ENCODE data around the gene CDKN2B-AS1.

The CDKN2B-AS1 gene

GRCh38 chr9:22097707-22098106 is 103.1 kb downstream of the CDKN2B-AS1 start:
- no peak for DNase-seq

DNA sequence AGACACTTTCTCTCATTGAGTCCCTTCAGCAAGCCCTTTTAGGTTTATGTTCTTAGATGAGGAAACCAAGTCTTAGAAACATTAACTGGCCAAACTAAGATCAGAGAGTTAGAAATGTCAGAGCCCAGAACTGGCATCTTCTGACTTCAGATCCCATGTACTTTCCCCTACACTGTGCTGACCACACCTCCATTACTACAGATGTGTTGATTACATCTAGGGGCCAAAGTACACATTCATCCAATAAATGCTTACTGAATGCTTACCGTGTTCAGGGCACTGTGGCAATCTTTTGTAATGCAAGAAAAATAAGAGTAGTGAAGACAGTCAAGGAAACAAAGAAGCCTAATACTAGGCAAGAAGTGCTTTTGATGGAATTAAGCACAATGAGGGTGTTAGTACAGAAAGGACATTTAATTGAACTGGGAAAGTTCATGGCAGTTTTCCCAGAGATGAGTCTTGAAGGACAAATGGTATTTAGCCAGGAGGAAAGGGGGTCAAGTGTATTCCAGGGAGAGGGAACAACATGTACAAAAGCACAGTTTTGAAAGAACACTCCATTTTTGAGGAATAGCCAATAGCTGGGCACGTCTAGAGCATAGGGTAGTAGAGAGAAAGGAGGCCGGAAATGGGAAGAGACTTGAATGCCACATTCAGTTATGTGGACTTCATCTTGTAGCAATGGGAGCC is 104.2 kb downstream of the CDKN2B-AS1 start:
- DNase-seq, result no peak

- DNase-seq, result no peak
Observed at GRCh38 chr9:22100626-22101025, 106.0 kb downstream of the CDKN2B-AS1 start.

- no peak for DNase-seq
Observed at GRCh38 chr9:22102146-22103053, 107.8 kb downstream of the CDKN2B-AS1 start.

GRCh38 chr9:22103685-22104575 is 109.3 kb downstream of the CDKN2B-AS1 start:
- no peak for DNase-seq

- no peak for DNase-seq
Observed at GRCh38 chr9:22105005-22105722, 110.6 kb downstream of the CDKN2B-AS1 start.

DNA sequence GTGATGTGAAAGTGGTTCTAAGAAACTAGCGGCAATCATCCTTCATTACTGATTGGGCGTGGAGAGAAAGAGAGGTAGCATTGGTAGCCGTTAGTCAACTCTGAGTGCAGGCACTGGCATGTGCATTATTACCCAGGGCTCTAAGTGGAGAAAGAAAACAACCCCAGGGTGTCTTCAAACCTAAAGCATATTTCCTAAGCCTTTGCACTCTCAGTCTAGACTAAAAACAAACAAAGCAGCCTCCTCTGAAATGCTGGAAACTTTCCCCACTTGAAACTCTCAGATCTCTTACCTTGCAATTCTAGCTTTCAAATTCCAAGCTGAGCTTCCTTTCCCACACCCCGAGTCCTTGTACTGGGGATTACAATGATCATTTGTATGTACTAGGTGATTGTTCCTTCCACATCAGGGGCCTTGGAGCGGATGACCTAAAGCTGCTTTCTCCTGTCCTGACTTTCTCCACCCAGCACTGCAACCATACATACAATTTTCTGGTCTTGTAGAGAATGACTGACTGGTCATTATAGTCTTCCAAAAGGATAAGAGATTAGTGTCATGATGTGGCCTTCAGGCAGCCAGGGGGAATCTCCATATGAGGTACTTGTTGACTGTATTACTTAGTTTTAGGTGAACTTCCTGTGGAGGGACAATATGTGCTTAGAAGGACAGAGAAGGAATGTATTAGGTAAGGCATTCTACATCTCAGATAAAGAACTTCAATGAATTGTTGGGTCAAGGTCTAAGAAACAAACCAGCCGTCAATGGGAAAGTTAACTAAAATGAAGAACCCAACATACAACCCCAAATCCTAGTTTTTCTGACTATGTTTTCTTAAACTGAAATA is 112.8 kb downstream of the CDKN2B-AS1 start:
- DNase-seq, result no peak

GRCh38 chr9:22108581-22109370 is 114.2 kb downstream of the CDKN2B-AS1 start:
- no peak for DNase-seq

DNA sequence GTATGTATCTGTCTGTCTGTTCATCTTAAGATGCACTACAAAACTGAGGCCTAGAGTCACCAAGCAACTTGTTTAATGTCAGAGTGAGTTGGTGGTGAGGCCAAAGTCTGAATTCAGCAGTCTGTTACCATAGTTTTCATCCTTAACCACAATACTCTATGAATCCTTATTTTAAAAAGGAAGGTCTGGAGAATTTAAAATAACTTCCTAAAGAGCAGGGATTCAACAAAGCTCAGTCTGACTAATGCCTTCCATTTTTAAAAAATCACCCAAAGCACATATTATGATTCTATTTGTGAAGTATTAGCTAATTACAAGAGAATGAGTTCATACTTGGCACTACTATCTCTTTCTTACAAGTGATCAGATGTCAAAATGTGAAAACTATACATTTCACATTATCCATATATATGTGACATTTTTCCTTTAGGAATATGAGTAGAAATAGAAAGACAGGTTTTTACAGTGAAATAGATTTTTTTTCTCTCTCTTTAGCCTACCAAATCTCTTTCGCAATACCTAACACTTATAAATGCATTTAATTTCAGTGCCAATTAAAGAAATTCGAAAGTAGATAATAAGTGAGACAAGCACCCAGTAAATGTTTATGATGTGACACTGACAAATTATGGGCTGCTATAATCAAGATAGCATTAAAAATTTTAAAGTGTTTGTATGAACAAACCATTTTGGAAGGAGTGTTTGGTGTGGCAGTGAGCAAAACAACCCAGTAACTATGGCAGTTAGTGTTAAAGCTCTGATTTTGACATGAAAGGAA is 116.8 kb downstream of the CDKN2B-AS1 start:
- DNase-seq, result no peak

DNA sequence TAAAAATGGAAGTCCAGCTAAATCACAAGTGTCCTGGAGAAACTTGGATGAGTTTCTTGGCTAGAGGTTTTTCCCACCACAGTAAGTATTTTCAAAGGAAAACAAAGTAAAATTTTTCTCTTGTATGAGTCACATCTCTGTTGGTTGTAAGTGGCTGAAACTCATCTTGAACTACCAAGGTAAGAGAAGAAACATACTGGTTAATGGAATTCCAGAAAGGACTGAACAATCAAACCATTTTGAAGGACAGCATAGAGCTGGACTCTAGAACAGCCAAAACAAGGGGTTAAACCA is 117.3 kb downstream of the CDKN2B-AS1 start:
- no peak for DNase-seq

DNA sequence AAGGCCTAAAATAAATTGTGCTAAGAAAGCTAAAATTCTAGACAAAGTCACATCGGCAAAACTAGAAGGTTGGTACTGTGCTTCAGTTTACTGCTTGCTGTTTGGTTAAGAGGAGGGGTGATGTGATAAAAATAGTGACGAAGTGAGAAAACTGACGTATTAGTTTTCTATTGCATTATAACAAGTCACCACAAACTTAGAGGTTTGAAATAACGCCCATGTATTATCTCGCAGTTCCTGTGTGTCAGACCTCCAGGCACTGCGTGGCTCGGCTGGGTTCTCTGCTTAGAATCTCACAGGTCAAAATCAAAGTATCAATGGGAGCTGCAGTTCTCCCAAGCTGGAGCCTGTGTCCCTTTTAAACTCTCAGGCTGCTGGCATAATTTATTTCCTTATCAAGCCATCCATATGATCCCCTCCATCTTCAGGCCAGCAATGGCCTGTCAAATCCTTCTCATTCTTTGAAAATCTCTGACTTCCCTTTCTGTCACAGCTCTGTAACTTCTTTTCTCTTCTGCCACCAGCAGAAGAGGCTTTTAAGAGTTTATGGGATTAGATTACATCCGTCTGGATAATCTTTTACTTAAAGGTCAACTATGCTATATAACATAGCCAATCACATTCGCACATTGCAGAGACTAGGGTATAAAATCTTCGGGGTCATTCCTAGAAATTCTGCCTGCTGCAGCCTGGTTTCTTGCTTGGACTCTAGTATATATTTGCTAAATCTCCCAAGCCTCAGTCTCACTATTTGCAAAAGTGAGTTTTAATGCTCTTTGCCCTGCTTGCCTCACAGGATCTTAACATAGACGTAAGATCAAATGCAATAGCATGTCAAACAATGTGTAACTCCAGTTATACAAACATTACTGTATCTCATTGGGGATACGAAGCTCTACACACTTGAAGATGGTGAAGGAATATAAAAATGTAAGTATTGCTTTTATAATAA is 118.6 kb downstream of the CDKN2B-AS1 start:
- DNase-seq, result no peak

GRCh38 chr9:22114956-22115355 is 120.4 kb downstream of the CDKN2B-AS1 start:
- DNase-seq, result no peak

DNA sequence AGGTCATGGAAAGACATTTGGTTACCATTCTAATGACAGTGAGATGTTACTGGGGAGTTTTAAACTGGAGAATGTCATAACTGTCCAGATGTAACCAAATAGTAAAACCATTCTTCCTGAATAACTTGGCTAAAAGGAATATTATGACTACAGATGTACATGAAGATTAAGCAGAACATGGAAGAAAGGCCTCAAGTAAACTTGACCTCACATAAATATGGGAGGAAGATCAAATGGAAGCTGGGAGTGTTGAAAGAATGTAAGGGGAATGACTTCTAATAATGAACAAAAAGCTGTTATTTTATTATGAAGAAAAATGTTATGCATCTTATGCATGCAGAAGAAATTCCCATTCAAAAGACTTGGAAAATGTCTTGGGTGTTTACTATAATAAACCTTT is 122.2 kb downstream of the CDKN2B-AS1 start:
- DNase-seq, result no peak

GRCh38 chr9:22117511-22118384 is 123.2 kb downstream of the CDKN2B-AS1 start:
- no peak for DNase-seq

DNA sequence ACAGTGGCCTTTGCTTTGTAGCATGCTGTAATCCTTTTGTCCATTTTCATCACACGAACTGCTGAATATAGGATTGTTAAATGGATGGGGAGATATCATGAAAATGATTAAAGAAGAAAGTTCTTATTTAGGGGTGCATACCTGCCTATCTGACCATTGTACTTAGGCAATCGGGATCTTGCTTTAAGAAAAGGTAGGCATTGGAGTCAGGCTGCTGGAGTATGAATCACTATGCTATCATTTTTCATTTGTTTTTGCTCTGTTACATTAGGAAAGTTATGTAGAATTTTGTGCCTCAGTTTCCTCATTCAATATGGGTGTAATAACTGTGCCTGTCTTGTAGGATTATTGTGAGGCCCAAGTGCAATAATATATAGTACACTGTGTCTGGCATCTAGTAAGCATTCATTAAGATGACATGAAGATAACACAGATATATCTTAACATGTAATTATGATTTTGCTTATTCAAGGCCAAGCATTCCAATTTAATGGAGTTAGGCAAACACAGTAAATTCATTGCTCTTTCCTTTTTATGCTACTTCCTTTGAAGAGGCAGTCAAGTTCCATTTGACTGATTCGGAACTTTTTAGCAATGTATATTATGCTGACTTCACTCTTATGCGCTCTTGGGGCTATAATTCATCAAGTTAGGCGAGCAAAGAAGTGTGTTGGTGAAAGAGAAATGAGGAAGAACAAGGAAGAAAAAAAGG is 124.4 kb downstream of the CDKN2B-AS1 start:
- DNase-seq, result no peak

DNA sequence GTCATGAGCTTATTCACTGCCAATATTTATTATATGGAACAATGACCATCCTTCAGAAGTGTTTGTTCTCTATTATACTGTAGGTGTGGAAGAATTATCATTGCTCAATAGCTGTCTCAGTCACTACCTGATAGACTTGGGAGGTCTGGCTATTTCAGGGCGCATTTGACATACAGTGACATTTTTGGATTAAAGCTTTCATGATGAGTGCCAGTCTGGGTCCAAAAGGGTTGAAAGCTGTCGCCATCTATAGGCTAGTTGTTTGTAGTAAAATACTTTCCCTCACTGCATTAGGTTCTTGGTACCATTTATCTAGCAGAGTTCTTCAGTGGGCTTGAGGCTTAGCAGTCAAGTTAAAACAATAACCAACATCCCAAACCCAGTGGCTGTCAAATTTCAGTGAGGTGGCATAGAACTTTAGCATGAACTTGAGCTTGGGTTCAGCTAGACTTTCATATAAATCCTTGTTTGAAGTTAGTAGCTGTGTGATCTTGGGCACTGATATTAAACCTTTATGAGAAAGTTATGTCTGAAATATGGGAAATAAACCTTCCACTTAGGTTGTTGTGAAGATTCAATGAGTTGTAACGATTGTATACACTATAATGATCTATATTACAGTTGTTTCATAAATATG is 125.0 kb downstream of the CDKN2B-AS1 start:
- no peak for DNase-seq

DNA sequence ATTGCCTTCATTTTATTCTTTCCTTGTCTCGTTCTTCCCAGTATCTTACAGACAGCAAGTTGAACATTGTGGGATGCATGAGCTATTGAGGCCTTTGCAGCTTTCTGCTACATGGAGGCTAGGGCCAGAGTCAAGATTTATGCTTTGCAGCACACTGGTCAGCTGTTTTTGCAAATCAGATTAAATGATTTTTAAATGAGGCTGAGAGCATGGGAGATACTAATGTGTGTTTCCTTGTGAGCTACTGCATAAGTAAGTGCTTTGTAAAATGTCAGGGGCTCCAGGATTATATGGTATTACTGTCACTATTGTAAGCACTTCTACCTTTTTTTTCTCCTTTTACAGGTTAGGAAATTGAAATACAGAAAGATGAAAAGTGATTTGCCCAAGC is 125.6 kb downstream of the CDKN2B-AS1 start:
- no peak for DNase-seq
